ENCODE data around the gene MAG. TPM values are rescaled to one million over a fixed set of nuclear protein-coding genes. Genes with fewer than 3 reads are reported as not detected.

The MAG gene
- total and polyA plus RNA-seq, 2 donors (not counting 1 experiment from before 2014, with no cell fraction given), result 0.50 TPM; not detected in 1

GRCh38 chr19:35301961-35302360 is 10.0 kb downstream of the MAG start:
- H3K4me3 ChIP-seq (replicated peaks in 1 of 4; ENCODE audit: control extremely low read depth in 1 of 4, insufficient read depth in 1 of 4, low read depth in 3 of 4, low read length in 4 of 4), result no peak overlapping the region
- H3K27ac ChIP-seq (ENCODE audit: insufficient read depth, low read length), result no peak overlapping the region
- no peaks in the 10 kb centered on the region for H3K79me2 ChIP-seq (ENCODE audit: control insufficient read depth, insufficient read depth, low read length)
- no peak overlapping the region for H3K4me2 ChIP-seq (ENCODE audit: extremely low read depth, insufficient read depth, low read length)
- H2AFZ ChIP-seq (ENCODE audit: low read length), result no peak overlapping the region
- H3K36me3 ChIP-seq (ENCODE audit: control insufficient read depth, insufficient read depth, low read length), result no peaks in the 10 kb centered on the region
- TF ChIP-seq EZH2 (IDR thresholded peaks at IDR 0.05; ENCODE audit: low read length, missing control alignments) (no peak), CTCF (conservative IDR thresholded peaks at IDR 0.05 in 1 of 2, IDR thresholded peaks at IDR 0.05 in 1 of 2; ENCODE audit: low read depth in 1 of 2, low read length in 2 of 2) (no peak)
- no peak overlapping the region for H3K9ac ChIP-seq (ENCODE audit: insufficient read depth, low read length)
- no peaks in the 10 kb centered on the region for H3K4me1 ChIP-seq (ENCODE audit: control insufficient read depth, extremely low read depth, insufficient read depth, low read length)
- no peaks in the 10 kb centered on the region for H3K9me3 ChIP-seq (ENCODE audit: control insufficient read depth, insufficient read depth, low read depth, low read length)
- no peaks in the 10 kb centered on the region for H4K20me1 ChIP-seq (ENCODE audit: control insufficient read depth, extremely low read depth, insufficient read depth, low read length)
- H3K27me3 ChIP-seq (ENCODE audit: control insufficient read depth, insufficient read depth, low read length), result peaks cover 2% of the 10 kb centered on the region
- DNase-seq (ENCODE audit: low read depth in 2 of 2), result no peak

GRCh38 chr19:35302446-35302845 is 10.5 kb downstream of the MAG start:
- no peak overlapping the region for H3K27ac ChIP-seq (ENCODE audit: insufficient read depth, low read length)
- no peaks in the 10 kb centered on the region for H3K79me2 ChIP-seq (ENCODE audit: control insufficient read depth, insufficient read depth, low read length)
- H3K4me2 ChIP-seq (ENCODE audit: extremely low read depth, insufficient read depth, low read length), result no peak overlapping the region
- no peaks in the 10 kb centered on the region for H3K4me1 ChIP-seq (ENCODE audit: control insufficient read depth, extremely low read depth, insufficient read depth, low read length)
- DNase-seq (ENCODE audit: low read depth in 2 of 2), result no peak
- H4K20me1 ChIP-seq (ENCODE audit: control insufficient read depth, extremely low read depth, insufficient read depth, low read length), result no peaks in the 10 kb centered on the region
- no peaks in the 10 kb centered on the region for H3K36me3 ChIP-seq (ENCODE audit: control insufficient read depth, insufficient read depth, low read length)
- no peak overlapping the region for H3K9ac ChIP-seq (ENCODE audit: insufficient read depth, low read length)
- H2AFZ ChIP-seq (ENCODE audit: low read length), result no peak overlapping the region
- H3K27me3 ChIP-seq (ENCODE audit: control insufficient read depth, insufficient read depth, low read length), result peaks cover 2% of the 10 kb centered on the region
- no peaks in the 10 kb centered on the region for H3K9me3 ChIP-seq (ENCODE audit: control insufficient read depth, insufficient read depth, low read depth, low read length)
- H3K4me3 ChIP-seq (replicated peaks in 1 of 4; ENCODE audit: control extremely low read depth in 1 of 4, insufficient read depth in 1 of 4, low read depth in 3 of 4, low read length in 4 of 4), result no peak overlapping the region
- TF ChIP-seq CTCF (conservative IDR thresholded peaks at IDR 0.05 in 1 of 2, IDR thresholded peaks at IDR 0.05 in 1 of 2; ENCODE audit: low read depth in 1 of 2, low read length in 2 of 2) (no peak), EZH2 (IDR thresholded peaks at IDR 0.05; ENCODE audit: low read length, missing control alignments) (no peak)

GRCh38 chr19:35303357-35303915 is 11.5 kb downstream of the MAG start:
- Histone ChIP-seq H3K9ac (ENCODE audit: insufficient read depth, low read length) (no peak overlapping the region), H3K79me2 (ENCODE audit: control insufficient read depth, insufficient read depth, low read length) (no peaks in the 10 kb centered on the region), H3K27ac (ENCODE audit: insufficient read depth, low read length) (no peak overlapping the region), H3K27me3 (ENCODE audit: control insufficient read depth, insufficient read depth, low read length) (peaks cover 2% of the 10 kb centered on the region), H3K9me3 (ENCODE audit: control insufficient read depth, insufficient read depth, low read depth, low read length) (no peaks in the 10 kb centered on the region), H3K4me2 (ENCODE audit: extremely low read depth, insufficient read depth, low read length) (no peak overlapping the region), H3K4me1 (ENCODE audit: control insufficient read depth, extremely low read depth, insufficient read depth, low read length) (no peaks in the 10 kb centered on the region), H3K4me3 (replicated peaks in 1 of 4; ENCODE audit: control extremely low read depth in 1 of 4, insufficient read depth in 1 of 4, low read depth in 3 of 4, low read length in 4 of 4) (no peak overlapping the region), H4K20me1 (ENCODE audit: control insufficient read depth, extremely low read depth, insufficient read depth, low read length) (no peaks in the 10 kb centered on the region), H2AFZ (ENCODE audit: low read length) (no peak overlapping the region), H3K36me3 (ENCODE audit: control insufficient read depth, insufficient read depth, low read length) (no peaks in the 10 kb centered on the region)
- no peak for DNase-seq (ENCODE audit: low read depth in 2 of 2)
- no peak for TF ChIP-seq EZH2 (IDR thresholded peaks at IDR 0.05; ENCODE audit: low read length, missing control alignments)
- no peak for TF ChIP-seq CTCF (conservative IDR thresholded peaks at IDR 0.05 in 1 of 2, IDR thresholded peaks at IDR 0.05 in 1 of 2; ENCODE audit: low read depth in 1 of 2, low read length in 2 of 2)

All from fibroblast of lung (primary cell).